Measurements from ENCODE around the gene PRKN.

The PRKN gene

GRCh38 chr6:161347988-161348627 lies 1379.5 kb downstream of the PRKN start:
- DNase-seq (ENCODE audit: low read depth): no peak
- TF ChIP-seq, protein P1, sequence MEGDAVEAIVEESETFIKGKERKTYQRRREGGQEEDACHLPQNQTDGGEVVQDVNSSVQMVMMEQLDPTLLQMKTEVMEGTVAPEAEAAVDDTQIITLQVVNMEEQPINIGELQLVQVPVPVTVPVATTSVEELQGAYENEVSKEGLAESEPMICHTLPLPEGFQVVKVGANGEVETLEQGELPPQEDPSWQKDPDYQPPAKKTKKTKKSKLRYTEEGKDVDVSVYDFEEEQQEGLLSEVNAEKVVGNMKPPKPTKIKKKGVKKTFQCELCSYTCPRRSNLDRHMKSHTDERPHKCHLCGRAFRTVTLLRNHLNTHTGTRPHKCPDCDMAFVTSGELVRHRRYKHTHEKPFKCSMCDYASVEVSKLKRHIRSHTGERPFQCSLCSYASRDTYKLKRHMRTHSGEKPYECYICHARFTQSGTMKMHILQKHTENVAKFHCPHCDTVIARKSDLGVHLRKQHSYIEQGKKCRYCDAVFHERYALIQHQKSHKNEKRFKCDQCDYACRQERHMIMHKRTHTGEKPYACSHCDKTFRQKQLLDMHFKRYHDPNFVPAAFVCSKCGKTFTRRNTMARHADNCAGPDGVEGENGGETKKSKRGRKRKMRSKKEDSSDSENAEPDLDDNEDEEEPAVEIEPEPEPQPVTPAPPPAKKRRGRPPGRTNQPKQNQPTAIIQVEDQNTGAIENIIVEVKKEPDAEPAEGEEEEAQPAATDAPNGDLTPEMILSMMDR (IDR thresholded peaks at IDR 0.05; ENCODE audit: insufficient read depth, low read depth, low read length, missing control alignments): no peak
- H3K4me3 ChIP-seq (ENCODE audit: low read length): no peak overlapping the region

GRCh38 chr6:161347125-161347524 lies 1380.4 kb downstream of the PRKN start:
- peak; percentile 49 for DNase-seq (ENCODE audit: low read depth)
- TF ChIP-seq, protein P1 (IDR thresholded peaks at IDR 0.05; ENCODE audit: insufficient read depth, low read depth, low read length, missing control alignments): no peak

DNA sequence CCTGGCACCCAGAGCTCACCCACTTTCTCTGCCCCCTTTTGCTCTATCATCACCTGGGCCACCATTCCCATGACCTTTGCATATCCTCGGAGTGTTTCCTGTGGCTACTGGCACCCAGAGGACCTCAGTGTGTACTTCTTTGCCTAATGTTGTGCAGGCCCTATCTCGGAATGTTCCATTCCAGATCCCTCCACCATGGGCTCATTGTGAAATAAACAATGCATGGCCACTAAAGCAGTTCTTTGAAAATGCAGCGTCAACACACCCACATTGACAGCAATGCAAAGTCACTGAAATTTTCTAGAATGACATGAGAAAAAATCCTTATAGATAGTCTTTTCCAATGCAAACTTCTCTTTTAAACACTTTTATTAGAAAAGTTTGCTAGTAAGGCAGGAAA lies 1380.8 kb downstream of the PRKN start:
- DNase-seq (ENCODE audit: low read depth): no peak
- TF ChIP-seq, protein P1 (IDR thresholded peaks at IDR 0.05; ENCODE audit: insufficient read depth, low read depth, low read length, missing control alignments): no peak

More at GRCh38 chr6:161347125-161347524, 1380.4 kb downstream of the PRKN start:
- no peak overlapping the region for H3K4me3 ChIP-seq (ENCODE audit: low read length)

DNA sequence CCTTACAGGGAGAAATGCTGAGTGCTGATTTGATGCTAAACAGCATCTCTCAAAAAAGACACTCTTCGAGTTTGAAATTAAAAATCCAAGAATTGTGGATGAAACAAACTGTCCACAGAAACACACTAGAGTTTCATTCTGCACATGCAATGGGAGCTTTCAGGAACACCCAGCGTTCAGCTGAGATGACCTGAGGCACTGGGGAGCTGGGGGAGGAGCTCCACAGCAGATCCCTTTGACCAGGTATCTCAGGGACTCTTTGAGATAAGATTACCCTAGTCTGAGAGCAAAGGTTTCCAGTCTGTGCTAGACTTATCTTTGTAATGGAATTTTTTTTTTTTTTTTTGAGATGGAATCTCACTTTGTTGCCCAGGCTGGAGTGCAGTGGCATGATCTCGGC lies 1382.9 kb downstream of the PRKN start:
- TF ChIP-seq, protein P1 (IDR thresholded peaks at IDR 0.05; ENCODE audit: insufficient read depth, low read depth, low read length, missing control alignments): no peak

More for the DNA sequence above, 1380.8 kb downstream of the PRKN start:
- no peak overlapping the region for H3K4me3 ChIP-seq (ENCODE audit: low read length)

DNA sequence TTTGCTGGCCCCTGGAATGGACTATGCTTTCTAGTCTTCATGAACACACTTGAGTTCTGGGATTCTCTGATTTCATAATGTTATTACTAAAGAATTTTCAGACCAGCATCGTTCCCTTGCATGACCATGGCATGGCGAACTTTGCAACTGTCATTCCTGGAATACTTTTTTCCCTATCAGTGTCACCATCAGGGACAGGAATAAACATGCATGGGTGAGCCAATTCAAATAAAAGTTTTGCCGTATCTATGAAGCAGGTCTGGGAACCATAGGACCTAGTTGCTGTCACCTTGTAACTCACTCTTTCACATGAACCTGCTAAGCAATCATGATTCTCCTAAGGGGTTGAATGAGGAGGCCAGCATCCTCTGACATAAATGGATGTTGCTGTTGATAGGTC lies 1385.5 kb downstream of the PRKN start:
- no peak overlapping the region for H3K4me3 ChIP-seq (ENCODE audit: low read length)
- no peak for DNase-seq (ENCODE audit: low read depth)
- TF ChIP-seq, protein P1 (IDR thresholded peaks at IDR 0.05; ENCODE audit: insufficient read depth, low read depth, low read length, missing control alignments): no peak

More for the DNA sequence above, 1382.9 kb downstream of the PRKN start:
- H3K4me3 ChIP-seq (ENCODE audit: low read length): no peak overlapping the region
- DNase-seq (ENCODE audit: low read depth): no peak

DNA sequence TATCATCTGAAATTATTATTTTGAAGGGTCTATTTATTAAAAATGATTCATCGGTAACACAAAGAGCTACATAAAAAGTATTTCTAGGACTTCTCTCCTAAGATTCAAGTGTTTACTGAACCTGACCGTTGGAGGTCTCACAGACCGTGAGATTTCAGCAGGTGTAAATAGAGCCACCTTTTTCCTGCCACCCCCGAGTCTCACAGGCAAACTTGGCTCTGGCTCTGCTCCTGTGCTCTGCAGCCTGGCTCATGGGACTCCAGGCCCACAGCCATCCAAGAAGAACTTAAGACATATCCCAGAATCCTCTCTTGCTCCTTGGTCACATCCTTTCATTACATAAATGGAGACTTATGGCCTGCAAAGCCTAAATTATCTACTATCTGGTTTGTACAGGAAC lies 1385.9 kb downstream of the PRKN start:
- no peak for DNase-seq (ENCODE audit: low read depth)
- TF ChIP-seq, protein P1 (IDR thresholded peaks at IDR 0.05; ENCODE audit: insufficient read depth, low read depth, low read length, missing control alignments): no peak

GRCh38 chr6:161338015-161338414 lies 1389.6 kb downstream of the PRKN start:
- no peak overlapping the region for H3K4me3 ChIP-seq (ENCODE audit: low read length)
- DNase-seq (ENCODE audit: low read depth): no peak
- TF ChIP-seq, protein P1 (IDR thresholded peaks at IDR 0.05; ENCODE audit: insufficient read depth, low read depth, low read length, missing control alignments): no peak

More for the DNA sequence above, 1385.9 kb downstream of the PRKN start:
- H3K4me3 ChIP-seq (ENCODE audit: low read length): no peak overlapping the region

Data from epithelial cell of esophagus (primary cell).